GM12878 (cell line): ENCODE measurements around the gene EFHC1. TPM values are rescaled to one million over a fixed set of nuclear protein-coding genes. Genes with fewer than 3 reads are reported as not detected.

Experiments
- ATAC-seq: fragments of 200-7000 bp; cut with Tn5 transposase; 3 replicates; pipeline ENCODE4 v1.9.1; 2020; ENCODE audit warnings: mild to moderate bottlenecking, moderate library complexity
- BruUV-seq: library from RNA; stranded (reverse); fragments of 400-500 nt; replicated peaks from 2 replicates; lab custom pipeline; 2021; lab: Mats Ljungman, UMichigan
- CTCF ChIA-PET: fragments of 300-600 bp; sonication (Branson Sonifier 250); formaldehyde crosslinking; extraction: SDS; loops from one replicate; lab custom pipeline; 2021; ENCODE audit warnings: inconsistent platforms; lab: Yijun Ruan, JAX
- POLR2A ChIA-PET: fragments of 350-600 bp; formaldehyde crosslinking; extraction: SDS; loops from one replicate; lab custom pipeline; 2021; ENCODE audit warnings: inconsistent platforms; lab: Charles Lee
- RAD21 ChIA-PET: fragments of 300-600 bp; sonication (Branson Sonifier 250); formaldehyde crosslinking; loops from one replicate; lab custom pipeline; 2023; ENCODE audit warnings: antibody characterized with exemption; ENCODE audit not compliant: unreplicated experiment; lab: Charles Lee
- SMC1A ChIA-PET: fragments of 300-600 bp; sonication (Branson Sonifier 250); formaldehyde crosslinking; loops from one replicate; lab custom pipeline; 2023; ENCODE audit not compliant: unreplicated experiment, uncharacterized antibody; lab: Charles Lee
- DNase-seq: peaks from one replicate; pipeline ENCODE4 v3.0.0-alpha.2; 2011; ENCODE audit warnings: low read depth, low spot score
- FAIRE-seq: peaks from 3 replicates; lab custom pipeline; 2011; peaks lifted over from hg19 to GRCh38; lab: Jason Lieb, UNC
- H2AFZ ChIP-seq: 2 replicates; pipeline ENCODE4 v1.6.0; 2011; ENCODE audit warnings: low read depth, low read length, control low read depth; ENCODE audit not compliant: control insufficient read depth
- H3K27ac ChIP-seq: 2 replicates; pipeline ENCODE4 v1.5.1; 2011; ENCODE audit warnings: control low read depth; ENCODE audit not compliant: control insufficient read depth, insufficient read depth
- H3K27me3 ChIP-seq, 2 experiments: replicated peaks in 1 of 2; 2 replicates each; pipeline versions ENCODE4 v1.6.0 to v1.6.1; 2011; ENCODE audit warnings: low read length in 1 of 2; ENCODE audit not compliant: control insufficient read depth in 2 of 2, insufficient read depth in 2 of 2
- H3K36me3 ChIP-seq, 2 experiments: 2 replicates each; pipeline ENCODE4 v1.5.1; 2011; ENCODE audit warnings: low read length in 1 of 2; ENCODE audit not compliant: control insufficient read depth in 2 of 2, insufficient read depth in 2 of 2
- H3K4me1 ChIP-seq: 2 replicates; pipeline ENCODE4 v1.6.1; 2011; ENCODE audit warnings: mild to moderate bottlenecking, low read length, moderate library complexity, mixed read lengths; ENCODE audit not compliant: control insufficient read depth, insufficient read depth
- H3K4me2 ChIP-seq: 2 replicates; pipeline ENCODE4 v1.6.0; 2011; ENCODE audit warnings: control low read depth; ENCODE audit not compliant: control insufficient read depth, insufficient read depth
- H3K4me3 ChIP-seq: fragments of 200-600 bp; sonication (generic); 2 replicates; pipeline ENCODE4 v1.5.1; 2016
- H3K79me2 ChIP-seq: 2 replicates; pipeline ENCODE4 v1.6.0; 2011; ENCODE audit warnings: low read length; ENCODE audit not compliant: control insufficient read depth, insufficient read depth
- H3K9ac ChIP-seq: 2 replicates; pipeline ENCODE4 v1.8.0; 2011; ENCODE audit warnings: low read length, control low read depth, mixed read lengths; ENCODE audit not compliant: control insufficient read depth, insufficient read depth
- H3K9me3 ChIP-seq: replicated peaks from 3 replicates; pipeline ENCODE4 v1.5.1; 2011; ENCODE audit warnings: mild to moderate bottlenecking, low read length; ENCODE audit not compliant: control insufficient read depth, insufficient read depth
- H4K20me1 ChIP-seq: 2 replicates; pipeline ENCODE4 v1.6.0; 2011; ENCODE audit not compliant: control insufficient read depth, insufficient read depth
- ASH2L ChIP-seq: fragments of 300-600, 200-600 bp; sonication (generic); IDR thresholded peaks from 2 replicates; pipeline ENCODE4 v1.6.1; 2017; ENCODE audit warnings: low read depth, mild to moderate bottlenecking, borderline replicate concordance
- BCLAF1 ChIP-seq: fragments of 450-650 bp; IDR thresholded peaks from 2 replicates; pipeline ENCODE4 v1.6.1; 2017; ENCODE audit warnings: antibody characterized with exemption, mild to moderate bottlenecking, moderate library complexity
- MTA2 ChIP-seq: fragments of 450-650 bp; IDR thresholded peaks from 2 replicates; pipeline ENCODE4 v1.6.1; 2016; ENCODE audit warnings: low read depth, mild to moderate bottlenecking, moderate library complexity
- MTA3 ChIP-seq: IDR thresholded peaks from 2 replicates; pipeline ENCODE4 v1.6.1; 2012; ENCODE audit warnings: low read length, inconsistent platforms, borderline replicate concordance
- NR2C1 ChIP-seq: fragments of 450-650 bp; IDR thresholded peaks from 2 replicates; pipeline ENCODE4 v1.6.1; 2017; ENCODE audit warnings: antibody characterized with exemption, mild to moderate bottlenecking, moderate library complexity
- RBBP5 ChIP-seq: fragments of 200-600 bp; sonication (generic); conservative IDR thresholded peaks from 2 replicates; pipeline ENCODE4 v1.6.1; 2016
- whole genome bisulfite sequencing: methylation state at CpG from one replicate; pipeline ENCODE4 v1.1.6; 2016; ENCODE audit warnings: low lambda C conversion rate; ENCODE audit not compliant: insufficient replicate concordance, insufficient coverage; ENCODE audit errors: missing lambda C conversion rate; 5-methylcytosine and 5-hydroxymethylcytosine counted together
- in situ Hi-C: fragments of 300-500 bp; cut with MboI; formaldehyde crosslinking; loops from 9 replicates; pipeline ENCODE4 v1.14.3; 2018; ENCODE audit warnings: mixed read lengths
- intact Hi-C: fragments of 100-400 bp; cut with micrococcal nuclease; formaldehyde crosslinking; loops from one replicate; pipeline ENCODE4 v1.14.2; 2022; ENCODE audit not compliant: unreplicated experiment
- polyA plus RNA-seq, 11 experiments: library from polyadenylated mRNA; depleted of rRNA in 4 of 11; unstranded in 6 of 11; stranded (reverse) in 5 of 11; fragments of >200 nt; fragmentation: Nextera tagmentation in 4 of 11; fragmentation: Illumina TruSeq in 1 of 11; extraction: Ambion mirVana in 4 of 11; extraction: Trizol in 1 of 11; gene quantifications; 1 replicate in 1 of 11; 2 replicates in 10 of 11; pipeline versions ENCODE4 v1.2.1 to v1.2.3, GENCODE V29; 2011 to 2016; ENCODE audit warnings: inconsistent platforms in 2 of 11, missing spikeins in 2 of 11, low read depth in 1 of 11
- total RNA-seq, 4 experiments: library from RNA; depleted of rRNA in 3 of 4; stranded (reverse); fragments of >200 nt in 3 of 4; fragmentation: Illumina TruSeq in 1 of 4; extraction: Trizol in 1 of 4; gene quantifications; 2 replicates each; pipeline versions ENCODE4 v1.2.1 to v1.2.3, GENCODE V29; 2013 to 2021

Gene EFHC1
- total and polyA plus RNA-seq, 10 of the 15 experiments (the other 5 are each of a cell fraction or from before 2014, with no cell fraction given), result 5.5 to 14.5 (median 8.8) TPM

- ChIA-PET CTCF (interaction anchor here (1.1 kb wide), 1 partner anchor 13 kb away, joined by 3 read pairs; no protein-coding TSS in a partner anchor), POLR2A (interaction anchor here (0.9 to 1.3 kb wide), 2 partner anchors 12 to 15 kb away, joined by 3 to 5 read pairs; no protein-coding TSS in a partner anchor), RAD21 (no interaction called here), SMC1A (interaction anchor here (0.6 kb wide), 2 partner anchors 139 to 276 kb away, joined by 3 read pairs; no protein-coding TSS in a partner anchor)
- H2AFZ ChIP-seq, result no peak overlapping the region
- H3K9ac ChIP-seq, result no peak overlapping the region
- BruUV-seq, result no TSS peak
- H3K4me3 ChIP-seq, result no peak overlapping the region
- H4K20me1 ChIP-seq, result no peaks in the 10 kb centered on the region
- no peak for DNase-seq
- FAIRE-seq, result no peak
- intact Hi-C loops (no loop called here), in situ Hi-C loops (no loop called here)
- peaks cover 13% of the 10 kb centered on the region for H3K79me2 ChIP-seq
- no peaks in the 10 kb centered on the region for H3K27me3 ChIP-seq
- H3K36me3 ChIP-seq, result no peaks in the 10 kb centered on the region; a peak in 1 of 4 replicates
- no peak overlapping the region for H3K27ac ChIP-seq
- ATAC-seq, result no peak
- H3K4me2 ChIP-seq, result no peak overlapping the region
- peaks cover 20% of the 10 kb centered on the region for H3K4me1 ChIP-seq
- 98% methylated on average over 5 of the region's 5 CpGs for WGBS
- H3K9me3 ChIP-seq, result no peaks in the 10 kb centered on the region
- TF ChIP-seq BCLAF1 (no peak), RBBP5 (no peak), MTA2 (no peak), ASH2L (no peak), MTA3 (no peak), NR2C1 (no peak)
- TF ChIP-seq, all 136 proteins: peak for 0
These were observed 135.5 kb downstream of the EFHC1 start for GRCh38 chr6:52555518-52556233.
